GM13976 (cell line): ENCODE measurements around the gene RNF207.

ENCODE experiments used
- DNase-seq: peaks from one replicate; pipeline ENCODE4 v3.0.0; 2012; ENCODE audit warnings: low spot score
- CTCF ChIP-seq: IDR thresholded peaks from 2 replicates; pipeline ENCODE4 v1.5.1; 2012; ENCODE audit warnings: borderline replicate concordance, mild to moderate bottlenecking; ENCODE audit not compliant: insufficient read depth; ENCODE audit errors: extremely low read depth, missing control alignments, control extremely low read depth
- in situ Hi-C: fragments of 300-500 bp; cut with MboI; formaldehyde crosslinking; loops from one replicate; pipeline ENCODE4 v1.12.0; 2022; ENCODE audit warnings: low sequenced_read_pairs, mixed read lengths, inconsistent platforms; ENCODE audit not compliant: unreplicated experiment

Gene RNF207

DNA sequence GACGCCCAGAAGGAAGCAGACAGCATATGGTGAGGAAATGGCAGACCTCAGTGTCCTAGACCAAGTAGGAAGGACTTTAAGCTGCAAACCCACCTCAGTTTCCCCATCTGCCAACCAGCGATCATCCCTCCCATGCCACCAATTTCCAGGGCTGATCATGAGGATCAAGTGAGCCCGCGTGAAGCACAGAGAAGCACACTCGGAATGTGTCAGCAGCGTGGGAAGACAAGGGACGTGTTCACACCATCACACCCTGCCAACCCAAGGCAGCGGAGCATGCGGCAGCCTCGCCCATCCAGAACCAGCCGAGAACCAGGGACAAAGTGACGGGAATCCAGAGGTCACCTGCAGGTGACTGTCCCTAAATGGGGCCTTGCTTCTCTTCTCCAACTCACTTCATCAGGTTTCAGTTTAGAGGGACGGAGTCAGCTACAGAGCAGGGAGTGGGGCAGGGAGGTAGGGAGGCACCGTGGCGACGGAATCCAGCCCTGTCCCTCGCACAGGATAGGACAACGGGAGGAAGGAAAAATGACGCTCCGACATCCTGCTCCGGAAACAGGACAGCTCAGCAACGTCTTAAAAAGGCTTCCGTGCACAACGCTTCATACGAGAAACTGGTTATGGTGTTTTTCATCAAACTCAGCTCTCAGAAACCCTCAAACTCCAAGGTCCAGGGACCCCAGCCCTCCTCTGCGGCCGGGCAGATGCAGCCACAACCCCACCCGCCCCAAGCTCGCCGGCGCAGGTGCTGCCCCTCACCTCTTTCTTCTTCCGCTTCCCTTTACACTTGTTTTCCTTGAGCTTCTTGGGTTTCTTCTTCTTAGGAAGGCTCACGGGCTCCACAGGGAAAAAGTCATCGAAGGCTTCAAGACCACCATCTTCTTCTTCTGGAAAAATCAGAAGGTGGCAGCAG is 38.3 kb upstream of the RNF207 start:
- in situ Hi-C loops, result no loop called here
- DNase-seq, result no peak
- no peak for TF ChIP-seq CTCF

DNA sequence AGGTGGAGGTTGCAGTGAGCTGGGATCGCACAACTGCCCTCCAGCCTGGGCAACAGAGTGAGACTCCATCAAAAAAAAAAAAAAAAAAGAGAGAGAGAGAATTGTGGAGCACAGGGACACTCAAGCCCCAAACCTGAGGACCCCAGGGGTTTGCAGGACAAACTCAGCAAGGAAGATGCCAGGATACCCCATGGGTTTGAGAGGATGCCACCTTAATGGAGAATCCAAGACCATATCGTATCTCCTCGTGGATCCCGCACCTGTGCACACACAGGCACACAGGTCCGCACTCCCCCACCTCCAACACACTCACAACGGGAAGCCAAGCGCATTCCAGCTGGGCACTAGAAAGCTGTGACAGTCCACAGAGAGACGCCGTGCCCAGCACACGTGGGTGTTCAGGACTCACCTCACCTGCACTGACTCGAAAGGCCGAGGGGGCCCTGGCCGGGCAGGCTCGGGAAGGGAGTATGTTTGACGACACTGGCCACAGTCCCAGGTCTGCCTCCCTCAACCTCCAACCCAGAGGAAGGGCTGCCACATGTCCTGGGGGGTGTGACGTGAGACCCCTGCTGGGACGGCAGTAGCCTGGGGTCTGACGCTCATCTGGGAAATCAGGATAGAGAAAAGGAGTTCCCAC is 36.9 kb upstream of the RNF207 start:
- no peak for DNase-seq
- no peak for TF ChIP-seq CTCF
- in situ Hi-C loops, result no loop called here

DNA sequence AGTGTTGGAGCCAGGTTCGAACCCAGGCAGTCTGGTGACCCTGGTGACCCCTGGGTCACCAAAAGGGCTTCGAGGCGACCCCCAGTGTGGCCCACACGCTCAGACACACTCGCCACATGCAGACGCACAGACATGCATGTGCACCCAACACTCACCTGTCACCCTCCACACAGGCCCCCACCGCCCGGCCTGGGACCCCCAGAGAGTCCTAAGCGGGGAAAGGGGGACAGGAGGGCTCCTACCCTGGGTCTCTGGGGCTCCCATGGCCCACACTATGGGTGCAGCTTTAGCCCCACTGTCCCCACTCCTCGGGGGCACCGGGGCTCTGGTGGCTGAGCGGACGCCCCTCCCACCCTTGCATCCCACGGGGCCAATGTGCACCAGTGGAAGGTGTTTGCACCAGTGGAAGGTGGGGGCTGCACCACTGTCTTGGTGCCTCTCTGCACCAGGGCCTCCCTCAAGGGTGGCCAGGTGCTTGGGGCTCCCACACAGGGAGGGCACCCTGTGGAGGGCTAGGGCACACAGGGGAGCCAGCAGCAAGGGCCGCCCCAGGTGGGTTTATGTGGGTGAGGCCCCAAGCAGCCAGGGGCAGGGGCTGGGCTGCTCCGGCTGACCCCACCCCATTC is 35.7 kb upstream of the RNF207 start:
- DNase-seq, result no peak
- TF ChIP-seq CTCF, result no peak
- in situ Hi-C loops, result no loop called here

GRCh38 chr1:6170742-6171201 is 35.1 kb upstream of the RNF207 start:
- TF ChIP-seq CTCF, result no peak
- DNase-seq, result no peak
- in situ Hi-C loops, result no loop called here

DNA sequence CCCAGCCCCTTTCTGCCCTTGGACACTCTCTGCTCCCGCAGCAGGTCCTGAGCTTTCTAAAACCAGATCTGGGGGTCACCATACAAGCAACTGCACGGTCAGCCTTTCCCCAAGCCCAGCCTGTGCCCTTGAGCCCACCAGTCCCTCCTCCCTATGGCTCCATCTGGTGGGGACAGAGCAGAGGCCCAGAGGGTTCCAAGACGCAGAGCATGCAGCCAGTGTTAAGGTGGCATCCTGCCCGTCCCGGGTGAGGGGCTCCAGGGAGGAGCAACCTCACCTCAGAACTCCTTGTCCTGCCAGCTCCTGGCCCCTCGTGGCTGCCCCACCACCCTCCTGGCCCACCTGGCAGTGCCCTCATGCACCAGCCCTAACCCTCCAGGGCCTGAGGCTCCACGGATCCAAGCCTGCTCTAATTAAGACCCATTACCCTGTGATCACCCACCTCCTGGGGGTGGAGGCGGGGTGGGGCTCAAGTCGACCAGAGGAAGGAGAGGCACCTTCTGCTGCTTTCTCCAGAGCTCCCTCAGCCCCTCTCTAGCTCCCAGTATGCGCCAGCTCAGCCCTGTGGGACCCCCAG is 34.3 kb upstream of the RNF207 start:
- in situ Hi-C loops, result no loop called here
- no peak for TF ChIP-seq CTCF
- no peak for DNase-seq

- in situ Hi-C loops, result no loop called here
- DNase-seq, result no peak
- TF ChIP-seq CTCF, result no peak
These were observed 33.4 kb upstream of the RNF207 start for GRCh38 chr1:6172549-6172948.
